Measurements from ENCODE around the gene H2AZ2.
A peak's percentile ranks its signal among the peaks of the same experiment; 100 is the strongest.

Gene H2AZ2

DNA sequence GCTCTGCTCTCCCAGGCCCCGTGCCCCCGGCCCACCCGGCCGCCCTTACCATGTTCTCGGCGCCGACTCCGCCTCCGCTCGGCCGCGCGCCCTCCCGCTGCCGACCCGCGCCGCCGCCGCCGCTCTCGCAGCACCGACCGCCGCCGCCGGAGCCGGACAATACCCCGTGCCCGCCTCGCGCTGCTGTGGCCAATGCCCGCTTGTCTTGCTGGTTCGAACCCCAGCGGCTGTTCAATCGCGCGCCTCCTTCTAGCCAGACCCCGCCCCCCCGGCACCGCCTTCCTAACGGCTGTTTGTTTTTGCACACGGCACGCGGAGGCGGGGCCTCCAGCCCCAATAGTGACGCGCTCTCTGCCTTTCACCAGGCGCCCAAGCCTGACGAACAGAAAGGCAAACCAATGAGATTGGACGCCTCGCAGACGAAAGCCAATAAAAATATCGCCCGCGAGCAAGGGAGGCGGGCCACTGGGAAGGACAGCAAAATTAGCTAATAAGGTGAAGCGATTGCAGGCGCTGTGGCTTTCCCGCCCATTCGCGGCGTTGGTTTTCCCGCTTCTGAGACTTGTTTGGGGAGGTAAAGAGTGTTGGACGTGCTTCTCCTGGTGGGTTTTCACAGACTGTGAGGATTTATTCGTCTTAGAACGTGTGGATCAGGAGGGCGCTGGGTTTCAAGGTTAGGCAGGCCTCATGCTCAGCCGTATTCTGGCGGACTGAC lies at the start of gene H2AZ2:
H2AZ2 (minus strand) TSS at position 168 of the 715 bp plus-strand sequence; CDS start at position 52, 116 bp downstream.
- TF ChIP-seq, protein P1, sequence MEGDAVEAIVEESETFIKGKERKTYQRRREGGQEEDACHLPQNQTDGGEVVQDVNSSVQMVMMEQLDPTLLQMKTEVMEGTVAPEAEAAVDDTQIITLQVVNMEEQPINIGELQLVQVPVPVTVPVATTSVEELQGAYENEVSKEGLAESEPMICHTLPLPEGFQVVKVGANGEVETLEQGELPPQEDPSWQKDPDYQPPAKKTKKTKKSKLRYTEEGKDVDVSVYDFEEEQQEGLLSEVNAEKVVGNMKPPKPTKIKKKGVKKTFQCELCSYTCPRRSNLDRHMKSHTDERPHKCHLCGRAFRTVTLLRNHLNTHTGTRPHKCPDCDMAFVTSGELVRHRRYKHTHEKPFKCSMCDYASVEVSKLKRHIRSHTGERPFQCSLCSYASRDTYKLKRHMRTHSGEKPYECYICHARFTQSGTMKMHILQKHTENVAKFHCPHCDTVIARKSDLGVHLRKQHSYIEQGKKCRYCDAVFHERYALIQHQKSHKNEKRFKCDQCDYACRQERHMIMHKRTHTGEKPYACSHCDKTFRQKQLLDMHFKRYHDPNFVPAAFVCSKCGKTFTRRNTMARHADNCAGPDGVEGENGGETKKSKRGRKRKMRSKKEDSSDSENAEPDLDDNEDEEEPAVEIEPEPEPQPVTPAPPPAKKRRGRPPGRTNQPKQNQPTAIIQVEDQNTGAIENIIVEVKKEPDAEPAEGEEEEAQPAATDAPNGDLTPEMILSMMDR (conservative IDR thresholded peaks at IDR 0.05), result peak; percentile 70
- H3K27ac ChIP-seq, result peak within 1 kb of the TSS; percentile 88

DNA sequence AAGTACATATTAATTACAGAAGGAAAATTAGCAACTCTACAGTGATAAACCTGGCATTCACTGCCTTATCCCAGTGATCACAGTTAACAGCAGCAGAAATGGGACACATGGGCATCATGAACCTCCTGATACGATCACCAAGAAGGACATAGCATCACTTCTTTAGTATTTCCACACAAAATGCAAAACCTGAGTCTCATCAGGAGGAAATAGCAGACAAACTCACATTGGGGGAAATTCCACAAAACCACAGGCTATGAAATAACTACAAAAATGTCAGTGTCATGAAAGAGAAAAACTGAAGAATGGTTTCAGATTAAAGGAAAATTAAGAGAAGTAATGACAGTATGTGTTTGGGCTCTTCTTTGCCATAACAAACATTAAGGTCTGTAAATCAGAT lies 49.4 kb upstream of the H2AZ2 start:
- no peak overlapping the region for H3K27ac ChIP-seq

DNA sequence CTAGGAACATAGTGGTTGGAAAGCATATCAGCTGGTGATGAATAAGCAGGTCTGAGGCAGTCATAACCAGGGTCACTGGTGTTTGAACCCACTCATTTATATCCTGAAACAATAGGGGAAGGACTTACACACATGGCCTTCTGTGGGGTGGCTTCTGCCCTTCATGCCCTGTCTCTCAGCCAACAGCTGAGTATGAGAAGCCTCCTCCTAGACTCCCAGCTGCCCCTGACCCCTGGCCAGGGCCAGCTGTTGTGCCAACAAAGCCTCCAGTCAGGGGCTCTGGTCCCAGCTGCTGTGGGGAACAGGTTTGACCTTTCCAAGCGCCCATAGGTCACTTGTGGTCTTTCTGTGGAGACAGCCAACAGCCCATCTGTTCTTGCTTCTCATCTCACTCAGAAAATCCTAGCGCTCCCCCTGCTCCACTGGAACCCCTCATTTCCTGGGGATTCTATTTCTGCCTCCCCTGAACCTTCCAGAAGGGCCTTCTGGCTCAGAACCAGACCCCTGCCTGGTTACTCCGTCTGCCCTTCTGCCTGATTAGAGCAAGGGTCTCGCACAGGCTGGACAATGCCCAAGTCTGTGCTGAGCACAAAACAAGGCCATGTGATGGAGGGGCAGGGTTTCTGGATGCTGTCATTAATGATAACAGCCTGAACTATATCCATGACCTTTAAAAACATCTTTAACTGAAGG lies 47.1 kb upstream of the H2AZ2 start:
- no peak overlapping the region for H3K27ac ChIP-seq
- TF ChIP-seq, protein P1 (conservative IDR thresholded peaks at IDR 0.05), result no peak

More for the DNA sequence above, 49.4 kb upstream of the H2AZ2 start:
- TF ChIP-seq, protein P1 (conservative IDR thresholded peaks at IDR 0.05), result no peak

DNA sequence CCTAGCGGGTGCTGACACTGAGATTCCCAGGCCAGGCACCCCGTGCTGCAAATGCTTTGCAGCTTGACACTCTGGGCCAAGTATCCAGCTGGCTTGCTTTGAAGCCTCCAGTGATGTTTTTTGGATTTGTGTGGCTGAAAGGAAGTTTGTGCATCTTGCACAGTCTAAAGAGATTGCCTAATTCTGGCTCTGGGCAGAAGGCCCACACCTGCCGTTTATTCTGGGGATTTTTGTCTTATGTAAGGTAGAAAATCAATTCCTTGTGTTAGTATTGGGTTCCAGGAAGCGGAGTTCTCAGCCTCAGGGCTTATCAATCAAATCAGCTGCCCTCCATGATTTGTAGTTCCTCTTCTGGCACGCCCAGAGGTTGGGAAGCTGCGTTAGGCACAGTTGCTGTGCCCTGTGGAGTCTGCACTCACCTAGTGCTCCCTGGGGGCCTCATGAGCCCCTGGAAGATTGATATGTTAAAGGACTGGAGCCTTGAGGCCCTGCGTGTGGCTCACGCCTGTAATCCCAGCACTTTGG lies 45.9 kb upstream of the H2AZ2 start:
- TF ChIP-seq, protein P1 (conservative IDR thresholded peaks at IDR 0.05), result no peak
- no peak overlapping the region for H3K27ac ChIP-seq

DNA sequence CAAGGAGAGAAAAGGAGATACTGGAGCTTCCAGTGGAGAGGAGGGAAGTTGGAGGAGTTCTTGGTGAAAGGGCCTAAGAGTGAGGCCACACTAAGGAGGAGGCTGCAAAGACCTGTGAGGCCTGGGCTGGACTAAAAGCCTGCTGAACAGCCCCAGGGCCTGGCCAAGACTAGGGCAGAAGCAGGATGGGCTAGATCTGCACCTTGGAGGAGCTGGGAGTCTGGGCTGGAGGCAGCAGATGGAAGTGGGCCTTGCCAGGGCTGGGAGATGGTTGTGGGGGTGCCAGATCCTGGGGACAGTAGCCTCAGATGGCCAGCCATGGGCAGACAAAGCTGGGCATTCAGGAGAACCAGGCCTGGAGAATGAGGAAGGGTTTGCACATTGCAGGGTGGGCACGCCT lies 43.9 kb upstream of the H2AZ2 start:
- TF ChIP-seq, protein P1 (conservative IDR thresholded peaks at IDR 0.05), result no peak
- H3K27ac ChIP-seq, result no peak overlapping the region

DNA sequence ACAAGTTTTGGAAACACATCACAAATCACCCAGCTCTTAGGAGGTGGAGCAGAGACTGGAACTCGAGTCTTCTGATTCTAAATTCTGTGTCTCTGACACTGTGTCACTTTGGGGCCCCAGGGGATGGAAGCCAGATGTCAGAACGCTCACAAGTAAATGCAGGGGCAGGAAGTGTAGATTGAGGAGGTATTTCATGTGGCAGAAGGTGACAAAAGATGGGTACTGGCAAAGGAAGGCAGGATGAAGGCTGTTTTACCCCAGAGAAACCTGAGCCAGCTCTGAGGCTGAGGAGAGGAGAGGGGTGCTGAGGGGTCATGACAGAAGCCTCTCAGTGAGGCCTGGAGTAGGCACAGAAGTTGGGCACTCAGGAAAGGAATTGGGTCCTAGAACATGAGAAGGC lies 43.5 kb upstream of the H2AZ2 start:
- TF ChIP-seq, protein P1 (conservative IDR thresholded peaks at IDR 0.05), result no peak
- H3K27ac ChIP-seq, result no peak overlapping the region

DNA sequence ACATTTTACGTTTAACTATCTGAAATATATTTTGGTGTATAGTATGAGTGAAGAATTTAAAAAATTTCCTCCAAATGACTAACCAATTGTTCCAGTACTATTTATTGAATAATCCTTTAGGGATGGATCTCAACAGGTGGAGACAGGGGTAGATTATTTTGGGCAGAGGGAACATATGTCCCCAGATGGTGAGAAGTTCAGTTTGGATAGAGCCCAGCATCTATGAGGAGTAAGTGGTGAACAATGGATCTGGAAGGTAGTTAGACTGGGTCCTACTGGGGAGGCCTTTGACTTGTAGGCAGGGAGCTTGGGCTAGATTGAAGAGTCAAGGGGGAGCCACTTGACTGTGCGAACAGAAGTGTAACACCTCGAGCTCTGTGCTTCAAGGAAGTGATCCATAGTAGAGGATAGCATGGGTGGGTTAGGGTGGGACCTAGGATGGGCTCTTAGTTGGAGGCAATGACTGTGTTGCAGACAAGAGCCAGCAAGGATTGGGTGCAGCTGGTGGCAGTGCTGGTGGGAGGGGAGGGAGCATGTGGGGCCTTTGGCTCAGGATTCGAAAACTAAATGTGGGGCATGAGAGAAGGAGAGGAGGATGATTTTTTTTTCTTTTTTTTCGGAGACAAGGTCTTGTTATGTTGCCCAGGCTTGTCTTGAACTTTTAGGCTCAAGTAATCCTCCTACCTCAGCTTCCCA lies 41.3 kb upstream of the H2AZ2 start:
- TF ChIP-seq, protein P1 (conservative IDR thresholded peaks at IDR 0.05), result no peak
- no peak overlapping the region for H3K27ac ChIP-seq

Measured in VCaP (cell line).